Measurements from ENCODE around the gene ELAVL4.

DNA sequence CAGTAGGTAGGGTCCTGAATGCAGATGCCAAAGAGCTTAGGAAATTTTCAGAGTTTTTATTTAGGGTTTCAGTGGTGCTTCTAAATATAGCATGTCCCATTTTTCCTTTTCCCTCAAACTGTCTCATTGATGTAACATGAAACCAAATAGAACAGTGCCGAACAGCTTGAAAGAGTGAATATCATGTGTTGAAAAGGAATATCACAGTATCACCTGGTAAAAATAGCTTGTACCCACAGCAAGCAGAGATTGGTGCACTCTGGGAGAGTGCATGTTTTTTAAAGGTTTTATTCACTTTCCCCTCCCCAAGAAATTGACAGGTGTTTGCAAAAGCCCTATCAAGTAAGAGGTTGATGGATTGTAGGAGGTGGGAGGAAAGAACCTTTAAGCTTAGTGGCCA lies 41.9 kb upstream of the ELAVL4 start:
- TF ChIP-seq, protein P1, sequence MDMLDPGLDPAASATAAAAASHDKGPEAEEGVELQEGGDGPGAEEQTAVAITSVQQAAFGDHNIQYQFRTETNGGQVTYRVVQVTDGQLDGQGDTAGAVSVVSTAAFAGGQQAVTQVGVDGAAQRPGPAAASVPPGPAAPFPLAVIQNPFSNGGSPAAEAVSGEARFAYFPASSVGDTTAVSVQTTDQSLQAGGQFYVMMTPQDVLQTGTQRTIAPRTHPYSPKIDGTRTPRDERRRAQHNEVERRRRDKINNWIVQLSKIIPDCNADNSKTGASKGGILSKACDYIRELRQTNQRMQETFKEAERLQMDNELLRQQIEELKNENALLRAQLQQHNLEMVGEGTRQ (CRISPR knock-in tag; IDR thresholded peaks at IDR 0.05), result no peak
- TF ChIP-seq, protein P2, sequence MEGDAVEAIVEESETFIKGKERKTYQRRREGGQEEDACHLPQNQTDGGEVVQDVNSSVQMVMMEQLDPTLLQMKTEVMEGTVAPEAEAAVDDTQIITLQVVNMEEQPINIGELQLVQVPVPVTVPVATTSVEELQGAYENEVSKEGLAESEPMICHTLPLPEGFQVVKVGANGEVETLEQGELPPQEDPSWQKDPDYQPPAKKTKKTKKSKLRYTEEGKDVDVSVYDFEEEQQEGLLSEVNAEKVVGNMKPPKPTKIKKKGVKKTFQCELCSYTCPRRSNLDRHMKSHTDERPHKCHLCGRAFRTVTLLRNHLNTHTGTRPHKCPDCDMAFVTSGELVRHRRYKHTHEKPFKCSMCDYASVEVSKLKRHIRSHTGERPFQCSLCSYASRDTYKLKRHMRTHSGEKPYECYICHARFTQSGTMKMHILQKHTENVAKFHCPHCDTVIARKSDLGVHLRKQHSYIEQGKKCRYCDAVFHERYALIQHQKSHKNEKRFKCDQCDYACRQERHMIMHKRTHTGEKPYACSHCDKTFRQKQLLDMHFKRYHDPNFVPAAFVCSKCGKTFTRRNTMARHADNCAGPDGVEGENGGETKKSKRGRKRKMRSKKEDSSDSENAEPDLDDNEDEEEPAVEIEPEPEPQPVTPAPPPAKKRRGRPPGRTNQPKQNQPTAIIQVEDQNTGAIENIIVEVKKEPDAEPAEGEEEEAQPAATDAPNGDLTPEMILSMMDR (IDR thresholded peaks at IDR 0.05), result no peak
- TF ChIP-seq SMAD3 (CRISPR knock-in tag; IDR thresholded peaks at IDR 0.05; ENCODE audit: borderline replicate concordance) (no peak), ZNF138 (CRISPR knock-in tag; conservative IDR thresholded peaks at IDR 0.05) (no peak), JUN (CRISPR knock-in tag; IDR thresholded peaks at IDR 0.05) (no peak), KAT7 (CRISPR knock-in tag; IDR thresholded peaks at IDR 0.05; ENCODE audit: borderline replicate concordance) (no peak)
- TF ChIP-seq, protein P3, sequence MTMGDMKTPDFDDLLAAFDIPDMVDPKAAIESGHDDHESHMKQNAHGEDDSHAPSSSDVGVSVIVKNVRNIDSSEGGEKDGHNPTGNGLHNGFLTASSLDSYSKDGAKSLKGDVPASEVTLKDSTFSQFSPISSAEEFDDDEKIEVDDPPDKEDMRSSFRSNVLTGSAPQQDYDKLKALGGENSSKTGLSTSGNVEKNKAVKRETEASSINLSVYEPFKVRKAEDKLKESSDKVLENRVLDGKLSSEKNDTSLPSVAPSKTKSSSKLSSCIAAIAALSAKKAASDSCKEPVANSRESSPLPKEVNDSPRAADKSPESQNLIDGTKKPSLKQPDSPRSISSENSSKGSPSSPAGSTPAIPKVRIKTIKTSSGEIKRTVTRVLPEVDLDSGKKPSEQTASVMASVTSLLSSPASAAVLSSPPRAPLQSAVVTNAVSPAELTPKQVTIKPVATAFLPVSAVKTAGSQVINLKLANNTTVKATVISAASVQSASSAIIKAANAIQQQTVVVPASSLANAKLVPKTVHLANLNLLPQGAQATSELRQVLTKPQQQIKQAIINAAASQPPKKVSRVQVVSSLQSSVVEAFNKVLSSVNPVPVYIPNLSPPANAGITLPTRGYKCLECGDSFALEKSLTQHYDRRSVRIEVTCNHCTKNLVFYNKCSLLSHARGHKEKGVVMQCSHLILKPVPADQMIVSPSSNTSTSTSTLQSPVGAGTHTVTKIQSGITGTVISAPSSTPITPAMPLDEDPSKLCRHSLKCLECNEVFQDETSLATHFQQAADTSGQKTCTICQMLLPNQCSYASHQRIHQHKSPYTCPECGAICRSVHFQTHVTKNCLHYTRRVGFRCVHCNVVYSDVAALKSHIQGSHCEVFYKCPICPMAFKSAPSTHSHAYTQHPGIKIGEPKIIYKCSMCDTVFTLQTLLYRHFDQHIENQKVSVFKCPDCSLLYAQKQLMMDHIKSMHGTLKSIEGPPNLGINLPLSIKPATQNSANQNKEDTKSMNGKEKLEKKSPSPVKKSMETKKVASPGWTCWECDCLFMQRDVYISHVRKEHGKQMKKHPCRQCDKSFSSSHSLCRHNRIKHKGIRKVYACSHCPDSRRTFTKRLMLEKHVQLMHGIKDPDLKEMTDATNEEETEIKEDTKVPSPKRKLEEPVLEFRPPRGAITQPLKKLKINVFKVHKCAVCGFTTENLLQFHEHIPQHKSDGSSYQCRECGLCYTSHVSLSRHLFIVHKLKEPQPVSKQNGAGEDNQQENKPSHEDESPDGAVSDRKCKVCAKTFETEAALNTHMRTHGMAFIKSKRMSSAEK (CRISPR knock-in tag; IDR thresholded peaks at IDR 0.05; ENCODE audit: borderline replicate concordance), result no peak
